ENCODE results near the gene CDK13. TPM values are rescaled to one million over a fixed set of nuclear protein-coding genes. Genes with fewer than 3 reads are reported as not detected.

The CDK13 gene
- total and polyA plus RNA-seq, 7 experiments from 2014 or later, result 26.3 to 117 (median 105) TPM

DNA sequence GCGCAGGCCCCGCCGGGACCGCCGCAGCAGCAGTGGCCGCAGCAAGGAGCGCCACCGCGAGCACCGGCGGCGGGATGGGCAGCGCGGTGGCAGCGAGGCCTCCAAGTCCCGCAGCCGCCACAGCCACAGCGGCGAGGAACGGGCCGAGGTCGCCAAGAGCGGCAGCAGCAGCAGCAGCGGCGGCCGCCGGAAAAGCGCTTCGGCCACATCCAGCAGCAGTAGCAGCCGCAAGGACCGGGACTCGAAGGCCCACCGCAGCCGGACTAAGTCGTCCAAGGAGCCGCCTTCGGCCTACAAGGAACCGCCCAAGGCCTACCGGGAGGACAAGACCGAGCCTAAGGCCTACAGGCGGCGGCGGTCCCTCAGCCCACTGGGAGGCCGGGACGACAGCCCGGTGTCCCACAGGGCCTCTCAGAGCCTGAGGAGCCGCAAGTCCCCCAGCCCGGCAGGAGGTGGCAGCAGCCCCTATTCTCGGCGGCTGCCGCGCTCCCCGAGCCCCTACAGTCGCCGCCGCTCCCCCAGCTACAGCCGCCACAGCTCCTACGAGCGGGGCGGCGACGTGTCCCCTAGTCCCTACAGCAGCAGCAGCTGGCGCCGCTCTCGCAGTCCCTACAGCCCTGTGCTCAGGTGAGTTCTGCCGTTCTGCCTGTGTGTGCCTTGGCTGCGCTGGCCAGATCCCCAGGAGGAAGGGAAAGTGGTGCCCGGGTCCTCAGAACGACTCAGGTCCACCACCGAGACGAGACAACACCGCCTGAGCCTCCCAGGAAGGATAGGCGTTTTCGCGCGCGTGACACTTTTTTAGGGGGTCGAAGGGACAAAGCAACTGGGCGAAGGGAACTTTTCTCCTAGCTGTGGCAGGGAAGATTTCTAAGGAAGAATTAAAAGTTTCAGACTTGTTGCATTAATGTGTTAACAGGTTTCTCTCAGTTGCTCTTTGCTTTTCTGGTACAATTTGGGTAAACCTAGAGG lies 1.5 kb downstream of the CDK13 start:
- ChIA-PET POLR2A (interaction anchor here (0.6 to 5.1 kb wide), 19 partner anchors 8 to 218 kb away, joined by 3 to 37 read pairs (median 3); partner anchors contain the start of genes MPLKIP and SUGCT), CTCF (interaction anchor here (0.9 to 2.0 kb wide), 6 partner anchors 26 to 103 kb away, joined by 3 to 12 read pairs (median 3); no protein-coding TSS in a partner anchor)
- peaks cover 0 to 7% (median 0%) of the 10 kb centered on the region in 5 donors for H3K27me3 Mint-ChIP-seq
- H3K4me3 Mint-ChIP-seq, result peak overlapping the region; percentile 90 to 100 (median 96)
- H3K4me1 Mint-ChIP-seq, result peaks cover 40 to 66% (median 60%) of the 10 kb centered on the region in 7 donors
- DNase-seq, result peak; percentile 55 to 73 (median 69)
- peaks cover 34 to 36% of the 10 kb centered on the region in 2 donors for H3K4me1 ChIP-seq (ENCODE audit: control insufficient read depth in 2 of 2, insufficient read depth in 2 of 2, low read length in 2 of 2)
- H3K36me3 ChIP-seq (ENCODE audit: control insufficient read depth in 2 of 3, insufficient read depth in 3 of 3, low read length in 3 of 3), result peaks cover 0 to 8% (median 0%) of the 10 kb centered on the region in 3 experiments
- H3K27ac ChIP-seq (ENCODE audit: low read depth, low read length), result peak overlapping the region; percentile 99
- H3K36me3 Mint-ChIP-seq, result peaks cover 0 to 26% (median 9%) of the 10 kb centered on the region in 5 donors
- peak; percentile 5 for ATAC-seq
- H3K9me3 Mint-ChIP-seq, result peaks cover 0 to 6% (median 0%) of the 10 kb centered on the region in 11 donors
- intact Hi-C loops (cut with micrococcal nuclease), result loop anchor here (1.0 to 5.0 kb wide), 6 partner anchors 27 to 384 kb away; partner anchors contain the start of gene YAE1 (in 1 of the 2)
- H3K4me3 ChIP-seq (ENCODE audit: low read length), result peak overlapping the region; percentile 58
- no peaks in the 10 kb centered on the region for H3K27me3 ChIP-seq (ENCODE audit: control insufficient read depth in 2 of 2, insufficient read depth in 2 of 2, low read length in 2 of 2)
- no peaks in the 10 kb centered on the region for H3K9me3 ChIP-seq (ENCODE audit: control insufficient read depth in 2 of 3, low read length in 3 of 3)
- peak overlapping the region; percentile 84 to 97 (median 95) for H3K27ac Mint-ChIP-seq

DNA sequence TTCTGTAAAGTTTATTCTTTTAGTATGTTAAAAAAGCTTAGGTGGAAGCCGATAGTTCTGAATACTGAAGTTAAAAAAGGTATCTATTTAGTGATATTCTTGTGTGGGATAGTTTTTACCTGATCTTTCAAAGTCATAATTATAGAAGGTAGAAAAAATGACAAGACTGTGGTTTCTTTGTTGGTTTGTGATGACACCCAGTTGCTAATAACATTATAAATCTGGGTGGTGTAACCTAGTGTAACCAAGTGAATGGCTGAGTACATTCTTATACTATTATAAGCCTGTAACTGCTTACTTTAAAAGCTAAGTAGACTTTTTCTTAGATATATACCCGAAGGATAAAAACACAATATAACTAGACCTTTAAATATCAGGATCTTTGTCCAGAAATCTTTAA lies 2.3 kb downstream of the CDK13 start:
- Mint-ChIP-seq H3K4me3 (peak overlapping the region; percentile 90 to 100 (median 96)), H3K4me1 (peaks cover 47 to 72% (median 64%) of the 10 kb centered on the region in 7 donors), H3K27ac (peak overlapping the region; percentile 84 to 97 (median 95)), H3K27me3 (peaks cover 0 to 7% (median 0%) of the 10 kb centered on the region in 5 donors), H3K9me3 (peaks cover 0 to 6% (median 0%) of the 10 kb centered on the region in 11 donors), H3K36me3 (peaks cover 0 to 31% (median 11%) of the 10 kb centered on the region in 5 donors)
- peak in 6 of 9 donors; percentile 11 to 47 (median 34) for DNase-seq
- peaks cover 32 to 45% of the 10 kb centered on the region in 2 donors for H3K4me1 ChIP-seq (ENCODE audit: control insufficient read depth in 2 of 2, insufficient read depth in 2 of 2, low read length in 2 of 2)
- peak overlapping the region; percentile 99 for H3K27ac ChIP-seq (ENCODE audit: low read depth, low read length)
- H3K27me3 ChIP-seq (ENCODE audit: control insufficient read depth in 2 of 2, insufficient read depth in 2 of 2, low read length in 2 of 2), result no peaks in the 10 kb centered on the region
- intact Hi-C loops (cut with micrococcal nuclease), result loop anchor here (5.0 kb wide), 3 partner anchors 40 to 385 kb away; partner anchors contain the start of gene YAE1 (in 1 of the 2)
- ChIA-PET CTCF (interaction anchor here (1.1 to 2.0 kb wide), 3 partner anchors 98 to 102 kb away, joined by 3 to 12 read pairs (median 7); no protein-coding TSS in a partner anchor), POLR2A (interaction anchor here (1.0 to 3.5 kb wide), 5 partner anchors 9 to 46 kb away, joined by 3 to 19 read pairs (median 4); no protein-coding TSS in a partner anchor)
- no peaks in the 10 kb centered on the region for H3K9me3 ChIP-seq (ENCODE audit: control insufficient read depth in 2 of 3, low read length in 3 of 3)
- ATAC-seq, result no peak
- H3K4me3 ChIP-seq (ENCODE audit: low read length), result peak overlapping the region; percentile 58
- peaks cover 0 to 8% (median 0%) of the 10 kb centered on the region in 3 experiments for H3K36me3 ChIP-seq (ENCODE audit: control insufficient read depth in 2 of 3, insufficient read depth in 3 of 3, low read length in 3 of 3)

DNA sequence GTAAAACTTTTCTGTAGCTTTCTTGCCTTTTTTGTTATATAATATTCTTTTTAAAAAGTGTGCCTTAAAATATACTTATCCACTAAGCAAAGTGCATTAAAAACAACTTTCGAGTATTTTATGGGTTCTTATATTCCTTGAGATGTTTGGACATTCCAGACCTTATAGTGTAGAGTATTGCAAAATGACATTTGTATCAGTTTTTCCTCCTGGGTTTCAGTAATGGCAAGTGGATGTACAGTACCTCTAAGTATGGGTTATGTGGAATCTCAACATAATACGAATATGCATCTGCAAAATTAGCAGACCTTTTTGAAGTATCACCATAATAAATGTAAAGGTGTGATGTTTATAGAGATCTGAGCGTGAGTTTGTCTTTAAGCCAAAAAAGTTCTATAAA lies 2.7 kb downstream of the CDK13 start:
- H3K36me3 ChIP-seq (ENCODE audit: control insufficient read depth in 2 of 3, insufficient read depth in 3 of 3, low read length in 3 of 3), result peaks cover 0 to 8% (median 0%) of the 10 kb centered on the region in 3 experiments
- peaks cover 0 to 31% (median 11%) of the 10 kb centered on the region in 5 donors for H3K36me3 Mint-ChIP-seq
- H3K27ac Mint-ChIP-seq, result peak overlapping the region in 7 of 9 donors; percentile 56 to 95 (median 86)
- intact Hi-C loops (cut with micrococcal nuclease), result loop anchor here (5.0 kb wide), 3 partner anchors 39 to 386 kb away; partner anchors contain the start of gene YAE1 (in 1 of the 2)
- peaks cover 0 to 6% (median 0%) of the 10 kb centered on the region in 11 donors for H3K9me3 Mint-ChIP-seq
- peaks cover 0 to 7% (median 0%) of the 10 kb centered on the region in 5 donors for H3K27me3 Mint-ChIP-seq
- no peaks in the 10 kb centered on the region for H3K9me3 ChIP-seq (ENCODE audit: control insufficient read depth in 2 of 3, low read length in 3 of 3)
- H3K27me3 ChIP-seq (ENCODE audit: control insufficient read depth in 2 of 2, insufficient read depth in 2 of 2, low read length in 2 of 2), result no peaks in the 10 kb centered on the region
- peak overlapping the region; percentile 85 to 100 (median 96) for H3K4me3 Mint-ChIP-seq
- H3K4me1 ChIP-seq (ENCODE audit: control insufficient read depth in 2 of 2, insufficient read depth in 2 of 2, low read length in 2 of 2), result peaks cover 28 to 44% of the 10 kb centered on the region in 2 donors
- ChIA-PET POLR2A (interaction anchor here (0.5 to 3.5 kb wide), 6 partner anchors 10 to 45 kb away, joined by 3 to 19 read pairs (median 4); no protein-coding TSS in a partner anchor), CTCF (interaction anchor here (2.4 kb wide), 1 partner anchor 56 kb away, joined by 6 read pairs; no protein-coding TSS in a partner anchor)
- H3K4me3 ChIP-seq (ENCODE audit: low read length), result peak overlapping the region; percentile 58
- DNase-seq, result no peak
- H3K4me1 Mint-ChIP-seq, result peaks cover 49 to 72% (median 64%) of the 10 kb centered on the region in 7 donors
- no peak for ATAC-seq
- peak overlapping the region; percentile 99 for H3K27ac ChIP-seq (ENCODE audit: low read depth, low read length)

DNA sequence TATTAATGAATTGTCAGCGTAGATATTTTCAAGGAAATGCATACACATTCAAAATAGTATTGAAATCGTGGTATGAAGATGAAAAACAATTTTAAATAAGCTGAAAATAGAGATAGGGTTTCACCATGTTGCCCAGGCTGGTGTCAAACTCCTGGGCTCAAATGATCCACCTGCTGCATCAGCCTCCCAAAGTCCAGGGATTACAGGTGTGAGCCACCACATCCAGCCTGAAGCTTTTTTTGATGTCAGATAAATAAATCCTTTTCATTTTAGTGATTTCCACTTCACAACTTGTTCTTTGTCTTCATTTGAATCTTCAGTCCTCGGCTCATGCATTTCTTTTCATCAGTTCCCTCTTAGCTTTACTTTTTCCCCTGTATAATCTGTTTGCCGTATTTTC lies 4.6 kb downstream of the CDK13 start:
- no peak for ATAC-seq
- peak overlapping the region in 5 of 9 donors; percentile 7 to 44 (median 14) for H3K27ac Mint-ChIP-seq
- H3K4me3 Mint-ChIP-seq, result peak overlapping the region; percentile 63 to 100 (median 88)
- Histone ChIP-seq H3K4me1 (ENCODE audit: control insufficient read depth in 2 of 2, insufficient read depth in 2 of 2, low read length in 2 of 2) (peaks cover 20 to 36% of the 10 kb centered on the region in 2 donors), H3K9me3 (ENCODE audit: control insufficient read depth in 2 of 3, low read length in 3 of 3) (no peaks in the 10 kb centered on the region), H3K4me3 (ENCODE audit: low read length) (no peak overlapping the region), H3K27ac (ENCODE audit: low read depth, low read length) (no peak overlapping the region), H3K36me3 (ENCODE audit: control insufficient read depth in 2 of 3, insufficient read depth in 3 of 3, low read length in 3 of 3) (peaks cover 0 to 8% (median 0%) of the 10 kb centered on the region in 3 experiments), H3K27me3 (ENCODE audit: control insufficient read depth in 2 of 2, insufficient read depth in 2 of 2, low read length in 2 of 2) (no peaks in the 10 kb centered on the region)
- ChIA-PET POLR2A (interaction anchor here (0.7 kb wide), 1 partner anchor 25 kb away, joined by 3 read pairs; no protein-coding TSS in a partner anchor), CTCF (interaction anchor here (0.6 to 2.4 kb wide), 2 partner anchors 58 to 212 kb away, joined by 6 to 7 read pairs; no protein-coding TSS in a partner anchor)
- H3K36me3 Mint-ChIP-seq, result peaks cover 0 to 30% (median 11%) of the 10 kb centered on the region in 5 donors
- DNase-seq, result no peak
- peaks cover 49 to 72% (median 67%) of the 10 kb centered on the region in 7 donors for H3K4me1 Mint-ChIP-seq
- intact Hi-C loops (cut with micrococcal nuclease), result loop anchor here (5.0 kb wide), 3 partner anchors 38 to 387 kb away; partner anchors contain the start of gene YAE1 (in 1 of the 2)
- H3K9me3 Mint-ChIP-seq, result no peaks in the 10 kb centered on the region
- H3K27me3 Mint-ChIP-seq, result no peaks in the 10 kb centered on the region

DNA sequence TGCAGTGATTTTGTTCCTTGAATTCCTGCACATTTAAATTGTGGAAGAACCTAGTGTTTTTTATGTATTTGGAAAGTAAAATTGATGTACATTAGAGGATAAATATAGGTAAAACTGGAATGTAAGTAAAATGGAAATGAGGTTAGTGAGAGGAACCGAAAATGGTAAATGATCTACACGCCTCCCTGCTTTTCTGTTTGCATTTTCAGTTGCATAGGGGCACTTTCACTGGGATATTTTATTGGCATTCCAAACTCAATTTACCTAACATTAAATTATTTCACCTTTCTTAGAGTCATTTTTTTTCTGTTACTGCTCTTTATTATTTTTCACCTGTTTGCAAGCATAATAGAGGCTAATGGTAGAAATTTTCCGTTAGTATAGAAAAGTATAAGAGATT lies 8.0 kb downstream of the CDK13 start:
- ChIA-PET POLR2A (interaction anchor here (0.7 to 4.0 kb wide), 3 partner anchors 8 to 21 kb away, joined by 3 to 21 read pairs (median 4); partner anchors contain the start of gene CDK13), CTCF (interaction anchor here (1.2 to 2.3 kb wide), 2 partner anchors 10 to 95 kb away, joined by 4 to 7 read pairs; no protein-coding TSS in a partner anchor)
- no peaks in the 10 kb centered on the region for H3K36me3 ChIP-seq (ENCODE audit: control insufficient read depth in 2 of 3, insufficient read depth in 3 of 3, low read length in 3 of 3)
- ATAC-seq (no peak), DNase-seq (no peak)
- Mint-ChIP-seq H3K4me1 (peaks cover 54 to 88% (median 81%) of the 10 kb centered on the region in 7 donors), H3K4me3 (peak overlapping the region in 9 of 10 donors; percentile 20 to 99 (median 55)), H3K36me3 (peaks cover 0 to 37% (median 20%) of the 10 kb centered on the region in 5 donors), H3K27ac (peak overlapping the region in 1 of 9 donors; percentile 47), H3K9me3 (peaks cover 0 to 6% (median 0%) of the 10 kb centered on the region in 11 donors), H3K27me3 (no peaks in the 10 kb centered on the region)
- peaks cover 20 to 38% of the 10 kb centered on the region in 2 donors for H3K4me1 ChIP-seq (ENCODE audit: control insufficient read depth in 2 of 2, insufficient read depth in 2 of 2, low read length in 2 of 2)
- intact Hi-C loops (cut with micrococcal nuclease), result loop anchor here in 1 of 2 donors (1.0 kb wide), 1 partner anchor 15 kb away; no protein-coding TSS in a partner anchor
- H3K27ac ChIP-seq (ENCODE audit: low read depth, low read length), result no peak overlapping the region
- H3K27me3 ChIP-seq (ENCODE audit: control insufficient read depth in 2 of 2, insufficient read depth in 2 of 2, low read length in 2 of 2), result no peaks in the 10 kb centered on the region
- H3K4me3 ChIP-seq (ENCODE audit: low read length), result no peak overlapping the region
- H3K9me3 ChIP-seq (ENCODE audit: control insufficient read depth in 2 of 3, low read length in 3 of 3), result no peaks in the 10 kb centered on the region

All from naive thymus-derived CD4-positive, alpha-beta T cell (primary cell).